HG03469 (cell line): Measurements from ENCODE around the gene DTX1.
A peak's percentile ranks its signal among the peaks of the same experiment; 100 is the strongest.

Source experiments
- ATAC-seq: cut with Tn5 transposase; IDR thresholded peaks from one replicate; pipeline ENCODE4 v1.9.1; 2021; ENCODE audit warnings: mild to moderate bottlenecking, moderate library complexity, moderate number of reproducible peaks; ENCODE audit not compliant: unreplicated experiment

DTX1 gene

GRCh38 chr12:113070117-113070906, 13.8 kb downstream of the DTX1 start:
- ATAC-seq: no peak

GRCh38 chr12:113071135-113072112, 14.9 kb downstream of the DTX1 start:
- no peak for ATAC-seq

GRCh38 chr12:113072136-113072535, 15.6 kb downstream of the DTX1 start:
- no peak for ATAC-seq

- no peak for ATAC-seq
Observed at GRCh38 chr12:113073586-113073985, 17.1 kb downstream of the DTX1 start.

- ATAC-seq: peak; percentile 78
Observed at GRCh38 chr12:113075137-113075683, 18.7 kb downstream of the DTX1 start.

- ATAC-seq: no peak
Observed at GRCh38 chr12:113077057-113077858, 20.7 kb downstream of the DTX1 start.

- no peak for ATAC-seq
Observed at GRCh38 chr12:113077859-113078255, 21.3 kb downstream of the DTX1 start.

- no peak for ATAC-seq
Observed at GRCh38 chr12:113081873-113082272, 25.3 kb downstream of the DTX1 start.

GRCh38 chr12:113082486-113083148, 26.1 kb downstream of the DTX1 start:
- no peak for ATAC-seq

- ATAC-seq: no peak
Observed at GRCh38 chr12:113083863-113084435, 27.4 kb downstream of the DTX1 start.

- no peak for ATAC-seq
Observed at GRCh38 chr12:113086249-113087164, 30.0 kb downstream of the DTX1 start.

GRCh38 chr12:113087193-113087592, 30.7 kb downstream of the DTX1 start:
- no peak for ATAC-seq

GRCh38 chr12:113088037-113088436, 31.5 kb downstream of the DTX1 start:
- no peak for ATAC-seq

- no peak for ATAC-seq
Observed at GRCh38 chr12:113088971-113089756, 32.6 kb downstream of the DTX1 start.

- ATAC-seq: no peak
Observed at GRCh38 chr12:113089839-113090238, 33.3 kb downstream of the DTX1 start.

GRCh38 chr12:113090740-113091139, 34.2 kb downstream of the DTX1 start:
- no peak for ATAC-seq

- no peak for ATAC-seq
Observed at GRCh38 chr12:113091506-113091905, 35.0 kb downstream of the DTX1 start.
